Measurements from ENCODE around the gene TEX26.
"Not testable (repeated sequence)": the region's sequence is repeated elsewhere in the genome, so short reads cannot be mapped to it uniquely, and the experiment has no call there.

TEX26 gene

DNA sequence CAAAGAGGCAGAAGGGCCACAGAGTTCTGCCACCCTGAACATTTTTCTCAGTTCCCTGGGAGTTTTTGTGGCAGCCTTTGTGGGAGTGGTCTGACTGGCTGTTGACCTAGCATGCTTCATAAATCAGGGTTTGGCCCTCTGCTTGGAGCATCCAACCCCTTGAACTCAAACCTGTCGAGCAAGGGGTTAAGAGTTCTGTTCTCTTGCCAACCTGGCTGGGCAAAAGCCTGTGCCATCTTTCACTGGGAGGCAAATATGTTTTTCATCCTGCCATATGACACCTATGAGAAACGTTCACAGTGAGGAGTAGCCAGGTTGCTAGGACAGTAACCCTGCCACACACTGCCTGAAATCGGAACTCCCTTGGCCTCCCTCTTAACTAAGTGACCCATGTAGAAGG is 7.7 kb upstream of the TEX26 start:
- H3K4me3 ChIP-seq (ENCODE audit: insufficient read depth, low read length, poor library complexity, severe bottlenecking), result no peak overlapping the region
- no peaks in the 10 kb centered on the region for H3K9me3 ChIP-seq (ENCODE audit: insufficient read depth, low read length)
- H3K36me3 ChIP-seq (ENCODE audit: low read length), result no peaks in the 10 kb centered on the region
- H3K79me2 ChIP-seq (ENCODE audit: insufficient read depth, low read length), result no peaks in the 10 kb centered on the region
- no peaks in the 10 kb centered on the region for H3K27me3 ChIP-seq (ENCODE audit: low read length)
- H3K9ac ChIP-seq (ENCODE audit: low read length), result no peak overlapping the region
- no peaks in the 10 kb centered on the region for H3K9me2 ChIP-seq (replicated peaks; ENCODE audit: insufficient read depth, low read length)
- H3F3A ChIP-seq (ENCODE audit: insufficient read depth), result no peaks in the 10 kb centered on the region
- H3K4me2 ChIP-seq (ENCODE audit: low read depth, low read length, poor library complexity, severe bottlenecking), result no peak overlapping the region
- H3K27ac ChIP-seq (ENCODE audit: low read depth, low read length), result no peak overlapping the region
- no peak for TF ChIP-seq EZH2phosphoT487 (conservative IDR thresholded peaks at IDR 0.05; ENCODE audit: low read length)
- TF ChIP-seq, protein P1, sequence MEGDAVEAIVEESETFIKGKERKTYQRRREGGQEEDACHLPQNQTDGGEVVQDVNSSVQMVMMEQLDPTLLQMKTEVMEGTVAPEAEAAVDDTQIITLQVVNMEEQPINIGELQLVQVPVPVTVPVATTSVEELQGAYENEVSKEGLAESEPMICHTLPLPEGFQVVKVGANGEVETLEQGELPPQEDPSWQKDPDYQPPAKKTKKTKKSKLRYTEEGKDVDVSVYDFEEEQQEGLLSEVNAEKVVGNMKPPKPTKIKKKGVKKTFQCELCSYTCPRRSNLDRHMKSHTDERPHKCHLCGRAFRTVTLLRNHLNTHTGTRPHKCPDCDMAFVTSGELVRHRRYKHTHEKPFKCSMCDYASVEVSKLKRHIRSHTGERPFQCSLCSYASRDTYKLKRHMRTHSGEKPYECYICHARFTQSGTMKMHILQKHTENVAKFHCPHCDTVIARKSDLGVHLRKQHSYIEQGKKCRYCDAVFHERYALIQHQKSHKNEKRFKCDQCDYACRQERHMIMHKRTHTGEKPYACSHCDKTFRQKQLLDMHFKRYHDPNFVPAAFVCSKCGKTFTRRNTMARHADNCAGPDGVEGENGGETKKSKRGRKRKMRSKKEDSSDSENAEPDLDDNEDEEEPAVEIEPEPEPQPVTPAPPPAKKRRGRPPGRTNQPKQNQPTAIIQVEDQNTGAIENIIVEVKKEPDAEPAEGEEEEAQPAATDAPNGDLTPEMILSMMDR (IDR thresholded peaks at IDR 0.05; ENCODE audit: insufficient read depth, low read length, poor library complexity, severe bottlenecking), result no peak
- no peaks in the 10 kb centered on the region for H4K20me1 ChIP-seq (ENCODE audit: low read depth, low read length)
- no peak overlapping the region for H2AFZ ChIP-seq (ENCODE audit: low read depth, low read length, severe bottlenecking)

DNA sequence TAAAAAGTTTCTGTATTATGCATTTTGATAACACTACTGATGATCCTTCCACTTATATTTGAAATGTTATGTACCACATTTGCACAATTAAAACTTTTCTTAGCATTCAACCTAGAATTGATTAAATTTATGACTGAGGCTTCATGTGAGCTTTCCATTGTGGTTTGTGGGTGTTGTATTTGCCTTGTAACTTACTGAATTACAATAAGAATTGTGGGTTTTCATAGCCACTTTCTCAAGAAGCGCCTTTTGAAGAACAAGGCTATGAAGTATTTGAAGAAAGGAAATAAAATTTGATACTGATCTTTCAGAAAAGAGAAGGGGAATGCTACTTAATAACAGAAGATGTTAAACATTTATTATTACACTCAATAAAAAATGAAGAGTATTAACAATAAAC is 7.0 kb upstream of the TEX26 start:
- no peak overlapping the region for H3K27ac ChIP-seq (ENCODE audit: low read depth, low read length)
- no peak overlapping the region for H2AFZ ChIP-seq (ENCODE audit: low read depth, low read length, severe bottlenecking)
- no peaks in the 10 kb centered on the region for H3K9me3 ChIP-seq (ENCODE audit: insufficient read depth, low read length)
- no peaks in the 10 kb centered on the region for H3K36me3 ChIP-seq (ENCODE audit: low read length)
- no peaks in the 10 kb centered on the region for H3K79me2 ChIP-seq (ENCODE audit: insufficient read depth, low read length)
- no peaks in the 10 kb centered on the region for H3F3A ChIP-seq (ENCODE audit: insufficient read depth)
- TF ChIP-seq, protein P1 (IDR thresholded peaks at IDR 0.05; ENCODE audit: insufficient read depth, low read length, poor library complexity, severe bottlenecking), result no peak
- TF ChIP-seq EZH2phosphoT487 (conservative IDR thresholded peaks at IDR 0.05; ENCODE audit: low read length), result no peak
- H4K20me1 ChIP-seq (ENCODE audit: low read depth, low read length), result no peaks in the 10 kb centered on the region
- no peak overlapping the region for H3K4me2 ChIP-seq (ENCODE audit: low read depth, low read length, poor library complexity, severe bottlenecking)
- no peak overlapping the region for H3K9ac ChIP-seq (ENCODE audit: low read length)
- no peaks in the 10 kb centered on the region for H3K27me3 ChIP-seq (ENCODE audit: low read length)
- no peak overlapping the region for H3K4me3 ChIP-seq (ENCODE audit: insufficient read depth, low read length, poor library complexity, severe bottlenecking)
- H3K9me2 ChIP-seq (replicated peaks; ENCODE audit: insufficient read depth, low read length), result no peaks in the 10 kb centered on the region

DNA sequence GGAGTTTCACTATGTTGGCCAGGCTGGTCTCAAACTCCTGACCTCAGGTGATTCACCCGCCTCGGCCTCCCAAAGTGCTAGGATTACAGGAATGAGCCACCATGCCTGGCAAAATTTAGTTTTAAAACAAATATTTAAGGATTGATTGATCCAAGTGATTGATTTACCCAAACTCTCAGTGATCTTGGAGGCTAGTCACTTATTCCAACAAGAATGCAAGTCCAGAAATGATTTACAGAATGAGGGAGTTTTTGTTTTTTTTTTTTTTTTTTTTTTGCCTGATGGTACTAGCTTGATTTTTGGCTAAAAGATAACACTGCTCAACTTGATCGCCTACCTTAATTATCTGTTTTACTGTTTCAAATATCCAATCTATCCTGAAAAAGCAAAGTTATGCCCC is 5.7 kb upstream of the TEX26 start:
- no peaks in the 10 kb centered on the region for H3K27me3 ChIP-seq (ENCODE audit: low read length)
- no peak overlapping the region for H3K9ac ChIP-seq (ENCODE audit: low read length)
- H3K4me2 ChIP-seq (ENCODE audit: low read depth, low read length, poor library complexity, severe bottlenecking), result no peak overlapping the region
- H3K79me2 ChIP-seq (ENCODE audit: insufficient read depth, low read length), result no peaks in the 10 kb centered on the region
- no peaks in the 10 kb centered on the region for H3F3A ChIP-seq (ENCODE audit: insufficient read depth)
- H3K9me2 ChIP-seq (replicated peaks; ENCODE audit: insufficient read depth, low read length), result no peaks in the 10 kb centered on the region
- H3K36me3 ChIP-seq (ENCODE audit: low read length), result no peaks in the 10 kb centered on the region
- no peaks in the 10 kb centered on the region for H3K9me3 ChIP-seq (ENCODE audit: insufficient read depth, low read length)
- TF ChIP-seq EZH2phosphoT487 (conservative IDR thresholded peaks at IDR 0.05; ENCODE audit: low read length), result no peak
- TF ChIP-seq, protein P1 (IDR thresholded peaks at IDR 0.05; ENCODE audit: insufficient read depth, low read length, poor library complexity, severe bottlenecking), result no peak
- no peak overlapping the region for H2AFZ ChIP-seq (ENCODE audit: low read depth, low read length, severe bottlenecking)
- no peaks in the 10 kb centered on the region for H4K20me1 ChIP-seq (ENCODE audit: low read depth, low read length)
- no peak overlapping the region for H3K4me3 ChIP-seq (ENCODE audit: insufficient read depth, low read length, poor library complexity, severe bottlenecking)
- H3K27ac ChIP-seq (ENCODE audit: low read depth, low read length), result no peak overlapping the region

DNA sequence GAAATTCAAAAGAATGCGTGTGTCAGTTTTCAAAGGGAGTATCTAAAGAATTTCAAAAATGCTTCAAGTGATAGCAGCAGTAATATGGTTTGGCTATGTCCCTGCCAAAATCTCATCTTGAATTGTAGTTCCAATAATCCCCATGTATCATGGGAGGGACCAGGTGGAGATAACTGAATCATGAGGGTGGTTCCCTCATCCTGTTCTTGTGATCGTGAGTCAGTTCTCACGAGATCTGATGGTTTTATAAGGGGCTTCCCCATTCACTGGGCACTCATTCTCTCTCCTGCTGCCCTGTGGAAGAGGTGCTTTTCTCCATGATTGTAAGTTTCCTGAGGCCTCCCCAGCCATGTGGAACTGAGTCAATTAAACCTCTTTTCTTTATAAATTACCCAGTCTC is 5.3 kb upstream of the TEX26 start:
- H3K79me2 ChIP-seq (ENCODE audit: insufficient read depth, low read length); H2AFZ ChIP-seq (ENCODE audit: low read depth, low read length, severe bottlenecking); H3K4me2 ChIP-seq (ENCODE audit: low read depth, low read length, poor library complexity, severe bottlenecking); H3K27ac ChIP-seq (ENCODE audit: low read depth, low read length); H4K20me1 ChIP-seq (ENCODE audit: low read depth, low read length); H3K4me3 ChIP-seq (ENCODE audit: insufficient read depth, low read length, poor library complexity, severe bottlenecking); H3K9ac ChIP-seq (ENCODE audit: low read length); H3K9me2 ChIP-seq (replicated peaks; ENCODE audit: insufficient read depth, low read length); H3K9me3 ChIP-seq (ENCODE audit: insufficient read depth, low read length); H3K27me3 ChIP-seq (ENCODE audit: low read length); H3K36me3 ChIP-seq (ENCODE audit: low read length); H3F3A ChIP-seq (ENCODE audit: insufficient read depth): not testable (repeated sequence)
